ENCODE results near the gene CDS1.

DNA sequence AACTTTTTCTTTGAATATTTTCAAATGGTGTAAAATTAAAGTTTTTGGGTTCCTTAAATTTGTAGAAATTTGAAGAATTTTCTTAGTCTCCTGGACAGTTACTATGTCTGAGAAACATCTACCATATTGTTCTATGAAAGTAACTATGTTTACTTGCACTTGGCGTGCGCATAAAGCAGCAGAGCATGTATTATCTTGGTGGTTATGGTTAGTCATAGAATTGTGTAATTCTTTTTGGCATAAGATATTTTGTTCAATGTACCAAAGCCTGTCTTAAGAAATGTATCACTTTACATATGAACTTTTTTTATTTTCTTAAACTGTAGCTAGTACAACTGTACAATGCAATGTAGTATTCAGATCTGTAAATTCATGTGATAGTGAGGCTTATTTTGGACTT lies 49.2 kb downstream of the CDS1 start:
- TF ChIP-seq CTCF (IDR thresholded peaks at IDR 0.05): no peak
- no peak for TF ChIP-seq POLR2A (IDR thresholded peaks at IDR 0.05; ENCODE audit: low read depth)
